Activated T-cell treated with anti-CD3 and anti-CD28 coated beads for 48 hours (primary cell): ENCODE measurements around the gene TAF4B.
"Not testable (repeated sequence)": the region's sequence is repeated elsewhere in the genome, so short reads cannot be mapped to it uniquely, and the experiment has no call there.

ENCODE experiments used
- DNase-seq: peaks from one replicate; pipeline ENCODE4 v3.0.0-alpha.2; 2020; ENCODE audit warnings: low read depth

Gene TAF4B

GRCh38 chr18:26226229-26227050 lies at the start of gene TAF4B:
Gene TAF4B (plus strand): TSS chr18:26226445. CDS start chr18:26226934, 489 bp downstream.
- peak; percentile 94 for DNase-seq

DNA sequence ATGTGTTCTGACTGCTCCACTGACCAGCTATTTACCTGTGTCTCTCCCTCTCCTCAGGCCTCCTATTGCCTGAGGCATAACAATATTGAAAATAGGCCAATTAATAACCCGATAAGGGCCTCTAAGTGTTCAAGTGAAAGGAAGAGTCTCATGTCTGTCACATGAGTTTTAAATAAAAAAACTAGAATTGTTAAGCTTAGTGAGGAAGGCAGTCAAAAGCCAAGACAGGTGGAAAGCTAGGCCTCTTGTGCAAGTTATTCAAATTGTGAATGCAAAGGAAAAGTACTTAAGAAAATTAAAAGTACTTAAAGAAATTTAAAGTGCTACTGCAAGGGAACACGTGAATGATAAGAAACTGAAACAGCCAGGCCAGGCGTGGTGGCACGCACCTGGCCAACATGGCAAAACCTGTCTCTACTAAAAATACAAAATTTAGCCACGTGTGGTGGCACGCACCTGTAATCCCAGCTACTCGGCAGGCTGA lies 44.9 kb upstream of the TAF4B start:
- DNase-seq = no peak

DNA sequence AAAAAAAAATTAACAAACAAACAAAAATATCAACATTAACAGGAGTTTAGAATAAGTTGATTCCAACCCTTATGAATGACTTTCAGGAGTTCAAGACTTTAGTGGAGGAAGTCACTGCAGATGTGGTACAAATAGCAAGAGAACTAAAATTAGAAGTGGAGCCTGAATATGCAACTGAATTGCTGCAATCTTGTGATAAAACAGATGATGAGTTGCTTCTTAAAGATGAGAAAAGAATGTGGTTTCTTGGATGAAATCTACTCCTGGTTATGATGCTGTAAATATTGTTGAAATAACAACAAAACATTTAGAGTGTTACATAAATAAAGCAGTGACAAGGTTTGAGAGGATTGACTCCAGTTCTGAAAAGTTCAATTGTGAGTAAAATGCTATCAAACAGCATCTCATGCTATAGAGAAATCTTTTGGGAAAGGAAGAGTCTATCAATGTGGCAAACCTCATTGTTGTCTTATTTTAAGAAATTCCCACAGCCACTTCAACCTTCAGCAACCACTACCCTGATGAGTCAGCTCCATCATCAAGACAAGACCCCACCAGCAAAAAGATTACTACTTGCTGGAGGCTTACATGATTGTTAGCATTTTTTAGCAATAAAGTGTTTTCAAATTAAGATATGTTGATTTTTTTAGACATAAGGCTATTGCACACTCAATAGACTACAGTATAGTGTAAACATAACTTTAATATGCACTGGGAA lies 42.7 kb upstream of the TAF4B start:
- DNase-seq = no peak

GRCh38 chr18:26185267-26185666 lies 41.0 kb upstream of the TAF4B start:
- DNase-seq = no peak

DNA sequence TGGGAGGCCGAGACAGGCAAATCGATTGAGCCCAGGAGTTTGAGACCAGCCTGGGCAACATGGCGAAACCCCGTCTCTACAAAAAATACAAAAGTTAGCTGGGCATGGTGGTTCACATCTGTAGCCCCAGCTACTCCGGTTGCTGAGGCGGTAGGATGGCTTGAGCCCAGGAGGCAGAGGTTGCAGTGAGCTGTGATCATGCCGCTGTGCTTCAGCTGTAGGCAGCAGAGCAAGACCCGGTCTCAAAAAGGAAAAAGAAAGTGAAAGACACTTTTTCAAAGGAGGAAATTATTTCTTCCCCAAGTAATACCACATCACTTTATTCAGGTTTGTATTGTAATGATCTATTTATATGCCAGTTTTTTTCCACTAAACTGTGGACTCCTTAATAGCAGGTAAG lies 35.7 kb upstream of the TAF4B start:
- peak; percentile 10 for DNase-seq

DNA sequence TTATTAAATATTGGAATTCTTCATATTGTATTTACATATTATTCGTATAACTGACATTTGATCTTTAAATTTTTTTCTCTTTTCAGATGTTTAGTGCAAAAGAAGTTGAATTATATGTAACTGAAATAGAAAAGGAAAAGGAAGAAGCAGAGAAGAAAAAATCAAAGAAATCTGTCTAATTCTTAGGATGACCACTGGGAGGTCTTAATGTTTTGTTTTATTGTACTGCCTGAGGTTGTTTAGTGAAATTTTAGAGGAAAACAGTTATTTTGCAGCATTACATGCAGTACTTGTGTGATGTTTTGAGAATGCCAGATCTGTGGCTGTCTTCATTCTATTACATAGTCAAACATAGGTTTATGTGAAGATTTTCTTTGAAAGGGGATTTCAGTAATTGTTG lies 34.0 kb upstream of the TAF4B start:
- DNase-seq = no peak

DNA sequence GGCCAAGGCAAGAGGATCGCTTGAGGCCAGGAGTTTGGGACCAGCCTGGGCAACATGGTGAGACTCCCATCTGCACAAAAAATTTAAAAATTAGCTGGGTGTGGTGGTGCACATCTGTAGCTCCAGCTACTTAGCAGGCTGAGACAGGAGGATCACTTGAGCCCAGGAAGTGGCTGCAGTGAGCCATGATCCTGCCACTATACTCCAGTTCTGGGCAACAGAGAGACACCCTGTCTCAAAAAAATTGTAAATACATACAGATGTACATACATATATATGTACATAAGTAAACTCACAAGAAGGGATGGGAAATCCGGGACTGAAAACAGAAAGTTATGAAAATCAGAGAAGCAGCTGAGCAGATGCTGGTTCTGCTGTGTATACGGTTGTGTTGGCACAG lies 29.6 kb upstream of the TAF4B start:
- DNase-seq = no peak

DNA sequence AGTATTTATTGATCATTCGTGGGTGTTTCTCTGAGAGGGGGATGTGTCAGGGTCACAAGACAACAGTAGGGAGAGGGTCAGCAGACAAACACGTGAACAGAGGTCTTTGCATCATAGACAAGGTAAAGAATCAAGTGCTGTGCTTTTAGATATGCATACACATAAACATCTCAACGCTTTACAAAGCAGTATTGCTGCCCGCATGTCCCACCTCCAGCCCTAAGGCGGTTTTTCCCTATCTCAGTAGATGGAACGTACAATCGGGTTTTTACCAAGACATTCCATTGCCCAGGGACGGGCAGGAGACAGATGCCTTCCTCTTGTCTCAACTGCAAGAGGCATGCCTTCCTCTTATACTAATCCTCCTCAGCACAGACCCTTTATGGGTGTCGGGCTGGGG lies 24.2 kb upstream of the TAF4B start:
- not testable (repeated sequence) for DNase-seq

DNA sequence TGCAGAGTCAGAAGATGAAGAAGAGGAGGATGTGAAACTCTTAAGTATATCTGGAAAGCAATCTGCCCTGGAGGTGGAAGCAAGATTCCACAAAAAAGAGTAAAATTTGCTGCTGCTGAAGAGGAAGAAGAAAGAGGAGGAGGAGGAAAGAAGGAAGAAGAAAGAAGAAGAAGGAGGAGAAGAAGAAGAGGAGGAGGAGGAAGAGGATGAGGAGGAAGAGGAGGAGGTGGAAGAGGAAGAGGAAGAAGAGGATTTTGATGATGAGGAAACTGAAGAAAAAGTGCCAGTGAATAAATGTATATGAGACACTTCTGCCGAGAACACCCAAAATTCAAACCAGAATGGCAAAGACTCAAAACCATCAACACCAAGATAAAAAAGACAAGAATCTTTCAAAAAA lies 20.9 kb upstream of the TAF4B start:
- DNase-seq = no peak

- DNase-seq = no peak
Observed at GRCh38 chr18:26206488-26206887, 19.8 kb upstream of the TAF4B start.

- DNase-seq = no peak
Observed at GRCh38 chr18:26207937-26208336, 18.3 kb upstream of the TAF4B start.

DNA sequence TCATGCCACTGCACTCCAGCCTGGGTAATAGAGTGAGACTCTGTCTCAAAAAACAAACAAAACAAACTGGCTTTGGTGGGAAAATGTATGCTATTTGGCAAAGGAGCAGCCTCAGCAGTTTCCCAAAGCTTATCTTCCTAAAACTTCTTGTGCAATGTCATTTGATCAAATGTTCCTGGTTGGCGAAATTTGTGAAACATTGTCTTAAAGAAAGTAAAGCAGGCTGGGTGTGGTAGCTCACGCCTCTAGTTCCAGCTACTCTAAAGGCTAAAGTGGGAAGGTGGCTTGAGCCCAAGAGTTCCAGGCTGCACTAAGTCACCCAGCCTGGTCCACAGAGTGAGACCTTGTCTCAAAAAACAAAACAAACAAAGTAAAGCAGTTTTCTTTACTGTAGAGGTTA lies 17.3 kb upstream of the TAF4B start:
- DNase-seq = no peak

GRCh38 chr18:26210147-26210546 lies 16.1 kb upstream of the TAF4B start:
- no peak for DNase-seq

DNA sequence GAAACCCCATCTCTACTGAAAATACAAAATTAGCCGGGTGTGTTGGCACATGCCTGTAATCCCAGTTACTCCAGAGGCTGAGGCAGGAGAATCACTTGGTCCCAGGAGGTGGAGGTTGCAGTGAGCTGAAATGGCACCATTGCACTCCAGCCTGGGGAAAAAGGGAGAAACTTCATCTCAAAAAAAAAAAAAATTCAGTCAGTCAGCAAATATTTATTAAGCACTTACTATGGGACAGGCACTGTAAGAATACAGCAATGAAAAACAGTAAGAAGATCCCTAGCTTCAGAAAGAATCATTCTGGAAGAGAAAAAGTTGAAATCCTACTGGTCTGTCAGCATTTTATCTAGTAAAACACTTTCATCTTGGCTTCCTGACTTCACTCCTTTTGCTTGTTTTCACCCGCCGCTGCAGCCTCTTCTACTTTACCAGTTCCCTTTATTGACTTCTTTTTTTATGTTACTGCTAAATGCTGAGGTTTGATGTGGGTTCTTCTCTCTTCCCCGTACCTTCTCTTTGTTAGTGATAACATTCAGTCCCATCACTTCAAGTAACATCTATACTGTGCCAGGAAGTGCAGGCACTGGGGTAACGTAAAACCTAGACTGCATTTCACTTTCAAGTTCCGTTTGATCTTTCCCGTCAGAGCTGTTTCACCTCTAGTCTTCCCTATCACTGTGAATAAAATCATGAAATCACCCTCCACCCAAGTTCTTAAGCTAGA lies 10.8 kb upstream of the TAF4B start:
- no peak for DNase-seq

GRCh38 chr18:26225022-26225693 lies 1.1 kb upstream of the TAF4B start:
- DNase-seq = no peak

GRCh38 chr18:26225915-26226228 lies 373 bp upstream of the TAF4B start:
- no peak for DNase-seq

- DNase-seq = no peak
Observed at GRCh38 chr18:26227051-26227670, 916 bp downstream of the TAF4B start.

- no peak for DNase-seq
Observed at GRCh38 chr18:26228562-26229260, 2.5 kb downstream of the TAF4B start.

GRCh38 chr18:26230497-26230896 lies 4.3 kb downstream of the TAF4B start:
- no peak for DNase-seq

DNA sequence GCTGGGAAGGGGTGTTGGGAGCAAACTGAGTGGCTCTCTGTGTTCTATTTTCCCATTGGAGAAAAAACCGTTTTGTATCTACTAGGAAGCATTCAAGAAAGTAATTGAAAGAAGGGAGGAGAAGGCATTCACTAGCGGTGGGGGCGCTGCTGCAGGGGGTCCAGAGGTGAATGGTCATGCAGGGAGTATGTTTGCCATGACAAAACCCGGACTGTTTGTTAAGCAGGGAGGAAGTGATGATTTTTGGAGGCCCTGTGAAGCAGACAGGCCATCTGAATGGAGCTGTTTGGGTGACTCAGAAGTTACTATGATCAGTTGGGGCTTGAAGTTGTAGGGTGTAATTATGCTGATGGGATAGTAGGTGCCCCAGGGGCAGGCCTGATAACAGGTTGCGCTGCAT lies 7.0 kb downstream of the TAF4B start:
- no peak for DNase-seq

DNA sequence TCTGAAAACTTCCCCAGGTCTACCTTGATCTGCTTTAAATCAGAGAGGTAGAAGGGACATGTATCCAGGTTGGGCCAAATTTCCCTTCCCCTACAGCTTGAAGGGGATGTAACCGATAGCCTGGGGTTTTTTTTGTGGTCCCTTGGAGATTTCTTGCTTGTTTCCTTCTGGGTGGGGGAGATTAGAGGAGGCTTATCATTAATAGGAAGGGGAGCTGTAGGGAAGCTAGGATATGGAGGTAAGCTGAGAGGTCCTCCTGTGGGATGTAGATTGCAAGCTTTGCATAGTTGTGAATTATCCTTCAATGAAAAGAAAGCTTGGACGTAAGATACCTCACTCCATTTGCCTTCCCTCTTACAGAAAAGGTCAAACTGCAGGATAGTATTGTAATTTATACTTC lies 11.1 kb downstream of the TAF4B start:
- not testable (repeated sequence) for DNase-seq
